Measurements from ENCODE around the gene COL2A1. TPM values are rescaled to one million over a fixed set of nuclear protein-coding genes. Genes with fewer than 3 reads are reported as not detected.

The COL2A1 gene
- total RNA-seq, 4 donors from 2014 or later, result 0.16 to 4.2 (median 1.9) TPM

- WGBS, 2 donors (ENCODE audit: low coverage in 1 of 2), result 73% methylated on average over 5 of the region's 5 CpGs; no CpG with 5 or more reads in 1 of the 2 donors
- no peaks in the 10 kb centered on the region for H3K9me3 ChIP-seq
- intact Hi-C loops (cut with DNase I; ENCODE audit: low total_unique reads), result no loop called here
- H3K27ac ChIP-seq, result no peak overlapping the region
- H3K27me3 ChIP-seq, result no peaks in the 10 kb centered on the region
- TF ChIP-seq CTCF (IDR thresholded peaks at IDR 0.05) (no peak), POLR2AphosphoS5 (IDR thresholded peaks at IDR 0.05) (no peak), EP300 (IDR thresholded peaks at IDR 0.05; ENCODE audit: low read depth) (no peak), POLR2A (IDR thresholded peaks at IDR 0.05) (no peak)
- in situ Hi-C loops (cut with MboI; ENCODE audit: low pct_ligation_motif_present in 1 of 4, low pct_unique_long_range_greater_than_20kb in 1 of 4, low sequenced_read_pairs in 3 of 4), result no loop called here
- no peaks in the 10 kb centered on the region for H3K36me3 ChIP-seq
- H3K4me3 ChIP-seq, result no peak overlapping the region
- H3K4me1 ChIP-seq, result peaks cover 0 to 15% (median 7%) of the 10 kb centered on the region in 4 donors
- no peak for DNase-seq
These were observed 33.8 kb upstream of the COL2A1 start for GRCh38 chr12:48038085-48038484.

GRCh38 chr12:48037267-48037915 lies 33.1 kb upstream of the COL2A1 start:
- Histone ChIP-seq H3K4me3 (no peak overlapping the region), H3K36me3 (no peaks in the 10 kb centered on the region), H3K27me3 (no peaks in the 10 kb centered on the region), H3K4me1 (peaks cover 0 to 15% (median 7%) of the 10 kb centered on the region in 4 donors), H3K27ac (no peak overlapping the region), H3K9me3 (no peaks in the 10 kb centered on the region)
- TF ChIP-seq EP300 (IDR thresholded peaks at IDR 0.05; ENCODE audit: low read depth) (no peak), POLR2AphosphoS5 (IDR thresholded peaks at IDR 0.05) (no peak), POLR2A (IDR thresholded peaks at IDR 0.05) (no peak), CTCF (IDR thresholded peaks at IDR 0.05) (no peak)
- WGBS, 2 donors (ENCODE audit: low coverage in 1 of 2), result 70 to 71% methylated on average over 5 to 9 of the region's 9 CpGs
- in situ Hi-C loops (cut with MboI; ENCODE audit: low pct_ligation_motif_present in 1 of 4, low pct_unique_long_range_greater_than_20kb in 1 of 4, low sequenced_read_pairs in 3 of 4) (no loop called here), intact Hi-C loops (cut with DNase I; ENCODE audit: low total_unique reads) (no loop called here)
- DNase-seq, result no peak

GRCh38 chr12:48036818-48037217 lies 32.5 kb upstream of the COL2A1 start:
- intact Hi-C loops (cut with DNase I; ENCODE audit: low total_unique reads), result no loop called here
- Histone ChIP-seq H3K4me3 (no peak overlapping the region), H3K27ac (no peak overlapping the region), H3K4me1 (peaks cover 0 to 15% (median 7%) of the 10 kb centered on the region in 4 donors), H3K27me3 (no peaks in the 10 kb centered on the region), H3K36me3 (no peaks in the 10 kb centered on the region), H3K9me3 (no peaks in the 10 kb centered on the region)
- in situ Hi-C loops (cut with MboI; ENCODE audit: low pct_ligation_motif_present in 1 of 4, low pct_unique_long_range_greater_than_20kb in 1 of 4, low sequenced_read_pairs in 3 of 4), result no loop called here
- 95% methylated on average over 4 of the region's 4 CpGs; no CpG with 5 or more reads in 1 of the 2 donors for WGBS, 2 donors (ENCODE audit: low coverage in 1 of 2)
- DNase-seq, result no peak
- TF ChIP-seq POLR2A (IDR thresholded peaks at IDR 0.05) (no peak), EP300 (IDR thresholded peaks at IDR 0.05; ENCODE audit: low read depth) (no peak), POLR2AphosphoS5 (IDR thresholded peaks at IDR 0.05) (no peak), CTCF (IDR thresholded peaks at IDR 0.05) (no peak)

- Histone ChIP-seq H3K27me3 (no peaks in the 10 kb centered on the region), H3K4me1 (peaks cover 0 to 11% (median 4%) of the 10 kb centered on the region in 4 donors), H3K27ac (no peak overlapping the region), H3K36me3 (no peaks in the 10 kb centered on the region), H3K4me3 (no peak overlapping the region), H3K9me3 (no peaks in the 10 kb centered on the region)
- in situ Hi-C loops (cut with MboI; ENCODE audit: low pct_ligation_motif_present in 1 of 4, low pct_unique_long_range_greater_than_20kb in 1 of 4, low sequenced_read_pairs in 3 of 4) (no loop called here), intact Hi-C loops (cut with DNase I; ENCODE audit: low total_unique reads) (no loop called here)
- TF ChIP-seq POLR2A (IDR thresholded peaks at IDR 0.05), result no peak
- no peak for TF ChIP-seq EP300 (IDR thresholded peaks at IDR 0.05; ENCODE audit: low read depth)
- TF ChIP-seq CTCF (IDR thresholded peaks at IDR 0.05), result no peak
- TF ChIP-seq POLR2AphosphoS5 (IDR thresholded peaks at IDR 0.05), result no peak
- WGBS, 2 donors (ENCODE audit: low coverage in 1 of 2), result 86 to 88% methylated on average over 1 to 8 of the region's 8 CpGs
- no peak for DNase-seq
These were observed 30.8 kb upstream of the COL2A1 start for GRCh38 chr12:48034835-48035805.

All from transverse colon (tissue), 4 donors.